NCI-H748 treated with DMSO at 0.1 percent for 48 hours (cell line): Measurements from ENCODE around the gene APBA1.

ENCODE experiments used
- DNase-seq: peaks from one replicate; lab custom pipeline; 2025; lab: John Stamatoyannopoulos, UW

The APBA1 gene

GRCh38 chr9:69657269-69657668 is 14.9 kb downstream of the APBA1 start:
- no peak for DNase-seq

DNA sequence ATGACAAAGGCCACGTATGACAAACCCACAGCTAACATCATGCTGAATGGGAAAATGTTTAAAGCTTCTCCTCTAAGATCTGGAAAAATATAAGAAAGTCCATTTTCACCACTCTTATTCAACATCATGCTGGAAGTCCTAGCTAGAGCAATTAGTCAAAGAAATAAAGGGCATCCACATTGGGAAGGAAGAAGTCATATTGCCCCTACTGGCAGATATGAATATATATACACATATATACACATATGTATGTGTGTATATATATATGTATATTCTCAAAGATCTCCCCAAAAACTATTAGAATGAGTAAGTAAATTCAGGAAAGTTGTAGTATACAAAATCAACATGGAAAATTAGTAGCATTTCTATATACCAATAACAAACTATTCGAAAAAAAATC is 17.1 kb downstream of the APBA1 start:
- DNase-seq, result no peak

GRCh38 chr9:69653261-69653660 is 18.9 kb downstream of the APBA1 start:
- DNase-seq, result no peak

DNA sequence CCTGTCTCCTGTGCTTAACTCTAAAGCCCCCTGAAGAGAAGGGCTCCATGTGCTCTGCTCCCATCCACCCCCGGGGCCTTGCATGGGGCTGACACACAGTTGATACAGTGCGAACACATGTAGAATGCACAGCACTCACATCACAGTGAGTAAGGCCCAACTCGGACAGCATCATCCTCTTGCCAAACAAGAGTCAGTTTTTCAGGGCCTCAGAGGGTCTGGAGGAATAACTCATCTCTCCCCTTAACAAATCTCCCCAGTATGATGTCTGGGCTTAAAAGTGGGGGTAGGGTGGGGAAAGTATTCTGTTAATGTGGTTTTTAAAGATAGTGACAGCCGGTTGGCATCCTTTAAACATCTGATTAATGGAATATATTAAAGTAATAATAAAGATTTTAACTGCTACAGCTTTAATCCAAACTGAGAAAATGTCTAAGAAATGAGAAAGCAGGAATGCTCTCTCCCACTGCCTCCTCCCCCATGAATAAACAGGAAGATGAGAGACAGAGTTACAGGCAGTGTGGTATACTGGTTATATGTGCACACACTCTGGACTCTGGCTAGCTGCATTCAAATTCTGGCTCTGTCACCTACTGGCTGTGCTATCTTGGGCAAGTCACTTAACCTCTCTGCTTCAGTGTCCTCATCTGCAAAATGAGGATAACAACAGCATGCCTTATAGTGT is 22.5 kb downstream of the APBA1 start:
- no peak for DNase-seq

- DNase-seq, result no peak
Observed at GRCh38 chr9:69647804-69648203, 24.4 kb downstream of the APBA1 start.

- DNase-seq, result no peak
Observed at GRCh38 chr9:69646810-69647209, 25.4 kb downstream of the APBA1 start.

- no peak for DNase-seq
Observed at GRCh38 chr9:69645488-69645887, 26.7 kb downstream of the APBA1 start.

DNA sequence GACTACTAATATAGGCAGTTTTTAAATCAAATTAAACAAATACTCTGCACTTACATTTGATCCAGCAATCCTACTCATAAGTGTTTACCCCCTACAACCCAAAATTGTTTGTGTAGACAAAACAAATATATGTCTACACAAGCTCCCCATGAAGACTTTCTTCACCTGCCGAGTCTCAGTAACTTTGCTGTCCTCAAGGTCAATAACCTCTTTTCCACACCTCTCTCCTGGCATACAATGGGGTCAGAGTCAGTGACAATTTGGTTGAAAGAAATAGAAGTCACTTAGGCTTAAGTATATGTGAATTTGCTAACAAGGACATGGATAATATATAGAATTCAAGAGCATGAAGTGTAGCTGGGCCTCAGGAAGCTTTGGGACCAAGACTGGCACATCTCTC is 29.1 kb downstream of the APBA1 start:
- no peak for DNase-seq

GRCh38 chr9:69637817-69638200 is 34.4 kb downstream of the APBA1 start:
- DNase-seq, result no peak

DNA sequence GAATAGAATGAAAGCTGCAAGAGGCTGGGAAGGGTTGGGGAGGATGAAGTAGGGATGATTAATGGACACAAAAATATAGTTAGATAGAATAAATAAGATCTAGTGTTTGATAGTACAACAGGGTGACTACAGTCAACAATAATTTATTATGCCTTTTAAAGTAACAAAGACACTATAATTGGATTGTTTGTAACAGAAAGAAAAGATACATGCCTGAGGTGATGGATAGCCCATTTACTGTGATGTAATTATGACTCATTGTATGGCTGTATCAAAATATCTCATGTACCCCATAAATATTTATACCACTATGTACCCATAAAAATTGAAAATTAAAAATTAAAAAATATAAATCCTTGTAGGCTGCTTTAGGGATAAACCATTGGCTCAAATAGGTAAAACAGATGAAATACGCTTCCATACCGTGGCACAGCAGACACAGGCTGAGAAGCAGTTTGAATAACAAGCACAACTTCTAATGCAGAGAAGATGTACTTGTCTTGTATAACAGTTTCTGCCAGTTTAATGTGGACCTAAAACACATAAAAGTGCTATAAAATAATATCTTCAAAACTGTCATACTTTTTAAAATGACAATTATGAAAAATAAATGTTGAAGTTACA is 34.9 kb downstream of the APBA1 start:
- DNase-seq, result no peak

- DNase-seq, result no peak
Observed at GRCh38 chr9:69633716-69634115, 38.5 kb downstream of the APBA1 start.

- no peak for DNase-seq
Observed at GRCh38 chr9:69632768-69633167, 39.4 kb downstream of the APBA1 start.

- no peak for DNase-seq
Observed at GRCh38 chr9:69627281-69627680, 44.9 kb downstream of the APBA1 start.

DNA sequence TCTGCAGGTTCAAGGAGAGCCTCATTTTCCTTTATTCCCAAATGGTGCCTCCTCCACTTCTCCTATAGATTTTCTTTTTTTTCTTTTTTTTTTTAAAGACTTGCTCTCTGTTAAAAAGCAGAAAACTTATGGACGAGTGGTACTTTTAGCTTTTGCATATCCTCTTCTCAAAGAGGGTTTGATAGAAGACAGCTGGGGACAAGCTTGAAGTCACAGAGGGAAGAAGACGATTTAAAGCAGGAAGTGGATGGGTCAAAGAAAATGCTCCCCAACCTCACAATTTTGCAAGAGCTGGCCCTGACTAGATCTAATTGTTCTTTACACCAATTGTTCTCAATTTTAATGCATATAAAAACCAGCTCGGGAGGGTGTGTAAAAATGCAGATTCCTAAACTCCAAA is 48.9 kb downstream of the APBA1 start:
- no peak for DNase-seq

DNA sequence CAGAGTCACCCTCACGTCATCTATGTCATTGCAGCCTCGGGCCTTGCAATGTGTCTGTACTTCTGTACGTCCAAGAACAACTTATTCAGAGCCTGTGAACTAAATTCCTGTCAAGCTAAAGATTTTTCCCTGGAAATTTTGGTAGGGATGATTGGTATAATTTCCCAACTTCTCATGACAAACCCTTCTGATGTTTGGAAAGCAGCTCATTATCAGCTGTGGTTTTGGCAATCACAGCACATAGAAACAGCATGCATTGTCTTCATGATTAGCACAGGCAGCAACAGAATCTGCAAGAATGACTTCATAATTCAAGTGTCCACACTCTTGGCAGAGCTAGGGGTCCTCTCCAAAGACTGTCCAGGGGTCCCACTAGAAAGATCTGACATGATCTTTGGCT is 49.5 kb downstream of the APBA1 start:
- DNase-seq, result no peak

GRCh38 chr9:69621730-69622460 is 50.3 kb downstream of the APBA1 start:
- DNase-seq, result no peak

DNA sequence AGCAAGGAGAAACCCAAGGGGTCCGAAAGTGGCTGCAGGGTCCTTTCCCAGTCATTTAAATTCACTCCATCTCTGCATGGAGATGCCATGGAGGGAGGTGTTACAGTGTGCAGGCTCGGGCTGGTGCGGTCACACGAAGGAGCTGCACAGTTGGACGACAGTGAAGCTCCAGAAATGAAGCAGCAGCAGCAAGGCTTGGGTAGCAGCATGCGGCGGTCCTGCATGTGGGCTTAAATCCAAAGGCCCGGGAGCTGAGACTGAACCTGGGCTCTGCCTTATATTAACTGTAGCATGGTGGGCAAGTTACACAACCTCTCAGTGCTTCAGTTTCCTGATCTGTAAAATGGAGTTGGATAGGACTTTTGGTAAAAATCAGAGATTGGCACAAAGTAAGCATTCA is 51.4 kb downstream of the APBA1 start:
- DNase-seq, result no peak

DNA sequence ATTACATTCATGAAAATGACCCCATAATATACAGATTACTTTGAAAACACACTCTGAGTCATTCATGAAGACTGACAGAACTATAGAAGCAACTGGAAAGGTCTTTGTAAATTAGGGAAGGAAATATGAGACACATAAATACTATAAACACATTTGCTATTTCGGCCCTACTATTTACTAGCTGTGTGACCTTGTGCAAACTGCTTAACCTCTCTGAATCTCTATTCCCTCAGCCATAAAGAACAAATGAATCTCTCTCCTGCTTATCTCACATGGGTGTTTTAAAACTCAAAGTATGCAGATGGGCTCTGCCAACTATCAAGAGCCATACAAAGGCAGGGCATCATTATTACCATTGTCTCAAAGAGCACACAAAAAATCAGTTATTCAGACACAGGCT is 52.9 kb downstream of the APBA1 start:
- DNase-seq, result no peak

DNA sequence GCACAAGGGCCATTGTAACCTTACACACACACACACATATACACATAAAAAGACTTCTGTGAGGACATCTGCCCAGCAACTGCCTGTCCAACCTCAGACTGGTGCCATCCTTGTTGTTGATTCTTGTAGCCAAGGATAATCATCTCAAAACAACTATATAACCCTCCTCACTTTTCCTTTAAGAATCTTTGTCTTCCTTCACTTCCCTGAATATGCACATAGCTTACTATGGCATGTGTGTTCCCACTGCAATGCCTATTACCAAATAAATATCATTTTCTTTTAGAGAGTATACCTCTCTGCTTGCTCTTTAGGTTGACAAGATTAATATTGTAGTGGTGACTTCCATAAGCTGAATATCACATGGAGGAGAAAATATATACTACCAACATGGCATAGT is 55.2 kb downstream of the APBA1 start:
- DNase-seq, result no peak

DNA sequence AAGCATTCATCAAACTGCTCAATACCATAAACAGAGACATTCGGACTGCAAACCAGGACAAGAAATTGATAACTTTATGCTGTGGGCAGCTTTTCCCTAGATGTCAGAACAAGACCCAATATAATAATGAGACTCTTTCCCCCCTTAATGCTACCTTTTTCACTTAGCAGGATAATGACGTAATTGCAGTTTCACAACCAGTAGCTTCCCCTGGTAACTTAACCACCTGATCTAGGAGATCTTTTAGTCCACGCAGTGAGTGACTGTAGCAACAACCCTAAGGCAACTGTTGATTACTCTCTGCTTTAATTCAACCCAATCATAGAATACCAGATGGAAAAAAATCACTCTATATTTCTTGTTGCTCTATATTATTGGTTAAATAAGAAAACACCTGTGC is 56.3 kb downstream of the APBA1 start:
- no peak for DNase-seq

- DNase-seq, result no peak
Observed at GRCh38 chr9:69611221-69611620, 61.0 kb downstream of the APBA1 start.

DNA sequence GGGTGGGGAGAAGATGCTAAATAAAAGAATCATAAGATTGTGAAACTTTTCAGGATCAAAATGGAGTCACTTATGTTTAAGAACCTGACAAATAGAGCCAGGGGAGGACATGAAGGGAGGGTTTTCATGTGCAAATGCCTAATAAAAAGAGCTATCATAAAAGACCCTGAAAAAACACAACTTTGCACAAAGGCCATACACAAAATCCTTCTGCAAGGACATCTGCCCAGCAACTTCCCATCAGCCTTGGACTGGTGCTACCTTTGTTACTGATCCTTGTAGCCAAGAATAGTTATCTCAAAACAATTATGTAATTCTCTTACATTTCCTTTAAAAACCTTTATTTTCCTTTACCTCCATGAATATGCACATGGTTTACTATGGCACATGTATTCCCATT is 63.0 kb downstream of the APBA1 start:
- DNase-seq, result no peak

DNA sequence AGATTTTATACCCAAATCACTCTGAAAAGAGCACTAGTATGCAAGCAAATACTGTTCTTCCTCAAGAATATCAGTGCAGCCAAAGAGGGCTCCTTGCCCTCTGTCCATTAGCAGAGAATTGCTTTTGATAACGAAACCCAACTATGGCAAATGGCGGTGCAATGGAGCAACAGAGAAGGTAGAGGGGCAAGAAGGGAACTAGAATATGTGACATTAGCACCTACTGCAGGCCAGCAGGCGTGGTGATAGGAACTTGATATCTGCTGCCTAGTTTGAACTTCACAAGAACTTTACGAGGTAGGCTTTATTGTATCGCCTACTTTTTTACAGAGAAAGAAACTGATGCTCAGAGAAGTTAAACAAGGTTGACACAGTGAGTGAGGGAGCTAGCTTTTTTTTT is 66.1 kb downstream of the APBA1 start:
- no peak for DNase-seq

GRCh38 chr9:69605406-69605805 is 66.8 kb downstream of the APBA1 start:
- DNase-seq, result peak; percentile 18
